Omental fat pad (tissue), 4 donors: Measurements from ENCODE around the gene CERK. TPM values are rescaled to one million over a fixed set of nuclear protein-coding genes. Genes with fewer than 3 reads are reported as not detected.

Experiments
- ATAC-seq: fragments of 150-250 bp; one replicate; pipeline ENCODE4 v1.9.1; 2016; ENCODE audit warnings: mild to moderate bottlenecking, moderate library complexity; ENCODE audit not compliant: low FRiP score
- DNase-seq: peaks from one replicate; pipeline ENCODE4 v3.0.0-alpha.2; 2019; ENCODE audit warnings: low spot score
- total RNA-seq, 4 donors: library from RNA; depleted of rRNA; stranded (reverse); fragments of >200 nt; gene quantifications; one replicate each; pipeline ENCODE4 v1.1.0, GENCODE V29; 2016
- TF ChIP-seq, protein P1 (sequence below), 3 donors: fragments of 450-650 bp; IDR thresholded peaks; one replicate each; pipeline ENCODE4 v1.5.1; 2016 to 2017; ENCODE audit warnings: antibody characterized with exemption in 3 of 3, mild to moderate bottlenecking in 3 of 3, moderate library complexity in 2 of 3

Gene CERK
- total RNA-seq, 4 donors from 2014 or later = 32.7 to 47.8 (median 39.7) TPM

DNA sequence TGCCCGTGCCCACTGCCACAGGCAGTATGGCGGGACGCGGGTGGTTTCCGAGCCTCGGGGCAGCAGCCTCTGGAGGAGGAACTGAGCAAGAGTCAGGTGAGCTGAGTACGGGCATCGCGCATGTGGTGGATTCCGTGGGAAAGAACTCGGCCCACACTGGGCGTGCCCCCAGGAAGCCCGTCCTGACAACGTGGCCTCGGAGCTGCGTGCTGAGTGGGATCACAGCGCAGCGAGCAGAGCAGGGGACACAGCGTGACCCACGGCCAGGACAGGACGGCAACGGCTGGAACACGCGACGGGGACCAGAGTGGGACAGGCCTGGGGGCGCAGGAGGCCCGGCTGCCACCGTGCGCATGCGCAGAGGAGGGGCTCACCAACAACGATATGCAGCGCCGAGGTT is 36.8 kb downstream of the CERK start:
- DNase-seq = no peak
- TF ChIP-seq, protein P1, sequence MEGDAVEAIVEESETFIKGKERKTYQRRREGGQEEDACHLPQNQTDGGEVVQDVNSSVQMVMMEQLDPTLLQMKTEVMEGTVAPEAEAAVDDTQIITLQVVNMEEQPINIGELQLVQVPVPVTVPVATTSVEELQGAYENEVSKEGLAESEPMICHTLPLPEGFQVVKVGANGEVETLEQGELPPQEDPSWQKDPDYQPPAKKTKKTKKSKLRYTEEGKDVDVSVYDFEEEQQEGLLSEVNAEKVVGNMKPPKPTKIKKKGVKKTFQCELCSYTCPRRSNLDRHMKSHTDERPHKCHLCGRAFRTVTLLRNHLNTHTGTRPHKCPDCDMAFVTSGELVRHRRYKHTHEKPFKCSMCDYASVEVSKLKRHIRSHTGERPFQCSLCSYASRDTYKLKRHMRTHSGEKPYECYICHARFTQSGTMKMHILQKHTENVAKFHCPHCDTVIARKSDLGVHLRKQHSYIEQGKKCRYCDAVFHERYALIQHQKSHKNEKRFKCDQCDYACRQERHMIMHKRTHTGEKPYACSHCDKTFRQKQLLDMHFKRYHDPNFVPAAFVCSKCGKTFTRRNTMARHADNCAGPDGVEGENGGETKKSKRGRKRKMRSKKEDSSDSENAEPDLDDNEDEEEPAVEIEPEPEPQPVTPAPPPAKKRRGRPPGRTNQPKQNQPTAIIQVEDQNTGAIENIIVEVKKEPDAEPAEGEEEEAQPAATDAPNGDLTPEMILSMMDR (IDR thresholded peaks at IDR 0.05) = no peak
- peak; percentile 26 for ATAC-seq

DNA sequence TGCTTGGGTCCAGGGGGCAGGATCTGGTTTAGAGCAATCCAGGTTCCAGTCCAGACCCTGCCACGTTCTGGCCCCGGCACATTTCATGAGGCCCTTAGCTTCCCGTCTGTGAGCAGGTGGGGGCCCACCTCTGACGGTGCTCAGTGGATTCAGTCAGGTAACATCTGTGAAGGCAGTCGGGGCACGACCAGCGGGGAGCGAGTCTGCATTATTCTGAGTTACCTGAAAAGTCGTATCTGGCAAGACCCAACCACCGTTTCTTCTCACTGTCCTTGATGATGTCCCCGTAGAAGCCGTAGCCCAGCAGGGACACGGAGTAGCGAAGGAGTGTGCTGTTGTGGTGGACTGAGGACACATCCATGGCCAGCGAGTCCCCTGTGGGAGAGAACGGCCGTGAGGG is 39.0 kb downstream of the CERK start:
- ATAC-seq (no peak), DNase-seq (no peak)
- TF ChIP-seq, protein P1 (IDR thresholded peaks at IDR 0.05) = no peak

DNA sequence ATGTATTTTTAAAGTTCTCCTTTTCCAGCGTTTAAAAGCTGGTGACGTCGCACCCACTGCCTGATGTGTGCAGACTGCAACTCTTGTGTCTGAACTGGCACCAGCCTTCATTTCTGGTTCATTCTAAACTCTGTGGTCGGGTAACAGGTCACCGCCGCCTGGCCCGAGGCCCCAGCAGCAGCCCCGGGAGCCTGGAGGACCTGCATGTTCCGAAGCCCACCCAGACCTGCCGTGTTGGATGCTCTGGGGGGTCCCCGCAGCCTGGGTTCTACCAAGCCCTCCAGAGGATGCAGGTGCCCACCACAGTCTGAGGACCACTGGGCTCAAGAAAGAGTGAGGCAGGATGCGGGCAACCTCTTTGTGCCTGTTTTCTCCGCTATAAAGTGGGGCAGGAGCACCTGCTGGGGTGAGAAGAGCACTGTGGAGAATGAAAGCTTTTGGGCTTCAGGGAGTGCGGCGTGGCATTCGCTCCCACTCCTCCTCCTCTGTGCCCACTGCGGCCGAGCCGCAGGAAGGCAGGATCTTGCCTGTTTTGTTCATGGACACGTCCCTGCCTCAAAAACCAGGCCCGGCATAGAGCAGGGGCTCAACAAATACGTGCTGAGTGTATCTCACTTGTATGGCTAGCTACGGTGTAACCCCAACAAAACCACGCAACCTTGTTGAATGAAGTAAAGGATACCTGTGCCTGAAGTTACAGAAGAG is 40.1 kb downstream of the CERK start:
- ATAC-seq (no peak), DNase-seq (no peak)
- TF ChIP-seq, protein P1 (IDR thresholded peaks at IDR 0.05) = no peak

DNA sequence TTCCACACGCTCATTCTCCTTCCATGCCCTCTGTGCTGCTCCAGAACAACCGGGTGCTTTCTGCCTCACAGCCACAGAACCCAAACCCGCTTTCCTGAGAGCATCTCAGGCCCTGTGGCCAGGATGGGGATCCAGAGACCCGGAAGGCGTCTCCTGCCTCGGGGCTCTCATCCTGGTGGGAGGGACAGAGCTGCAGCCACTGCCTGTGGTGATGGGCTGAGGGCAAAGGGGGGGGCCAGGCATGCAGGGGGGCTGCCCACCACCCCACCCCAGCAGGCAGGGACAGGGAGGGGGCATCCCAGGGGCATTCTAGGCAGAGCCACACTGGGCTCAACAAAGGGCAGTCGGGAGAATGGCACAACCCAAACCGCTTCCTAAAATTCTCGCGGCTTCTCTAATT is 41.4 kb downstream of the CERK start:
- TF ChIP-seq, protein P1 (IDR thresholded peaks at IDR 0.05) = no peak
- DNase-seq (no peak), ATAC-seq (no peak)

DNA sequence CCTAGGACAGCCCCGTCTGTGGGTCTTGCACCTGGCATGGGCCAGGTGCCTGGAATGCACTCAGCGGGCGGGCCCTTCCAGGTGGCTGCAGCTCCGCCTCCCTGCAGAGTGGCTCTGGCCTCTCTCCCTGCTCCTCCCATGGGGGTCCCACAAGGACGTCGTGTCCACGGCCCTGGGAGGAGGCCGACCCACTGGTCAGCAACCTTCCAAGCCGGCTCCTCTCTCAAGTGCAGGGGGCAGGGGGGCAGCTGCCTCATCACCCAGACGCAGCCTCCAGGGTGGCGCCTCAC is 41.9 kb downstream of the CERK start:
- DNase-seq (no peak), ATAC-seq (no peak)
- TF ChIP-seq, protein P1 (IDR thresholded peaks at IDR 0.05) = no peak

DNA sequence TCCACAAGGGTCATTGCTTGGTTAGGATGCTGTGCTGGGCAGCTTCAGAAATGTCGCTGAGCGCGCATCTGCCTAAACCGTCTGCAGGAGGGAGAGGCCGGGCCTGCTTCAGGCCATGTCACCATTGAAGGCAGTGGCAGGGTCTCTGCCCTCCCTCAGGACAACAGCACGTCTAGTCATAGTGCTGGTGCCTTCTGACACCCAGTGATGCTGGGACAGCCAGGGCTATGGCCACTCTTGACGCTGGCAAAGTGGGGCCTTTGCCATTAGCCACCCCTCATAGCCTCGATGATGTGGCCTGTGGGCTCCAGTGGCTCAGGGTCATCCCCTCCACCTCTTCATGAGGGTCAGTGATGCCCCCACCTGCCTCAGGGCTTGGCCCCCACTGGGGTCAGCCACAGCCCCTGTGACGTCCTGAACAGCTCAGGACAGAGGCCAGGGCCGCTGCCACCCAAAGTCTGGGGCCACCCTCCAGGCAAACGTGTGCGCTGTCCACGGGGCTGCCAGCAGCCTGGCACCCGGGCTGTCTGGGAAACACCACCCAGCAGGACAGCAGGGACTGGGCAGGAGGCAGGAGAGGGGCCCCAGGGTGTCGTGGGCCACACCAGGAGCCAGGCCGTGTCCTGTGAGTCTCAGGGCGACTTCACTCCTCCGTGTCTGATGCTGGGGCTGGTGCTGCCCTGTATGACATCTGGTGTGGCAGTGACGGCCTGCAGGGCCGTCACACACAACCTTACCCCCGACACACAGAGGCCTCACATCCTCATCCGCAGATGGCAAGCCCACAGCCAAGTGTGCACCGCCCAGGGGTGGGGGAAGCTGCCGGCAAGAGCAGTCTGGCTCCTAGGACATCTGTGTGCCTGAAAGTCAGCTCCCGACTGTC is 42.5 kb downstream of the CERK start:
- no peak for ATAC-seq
- no peak for DNase-seq
- TF ChIP-seq, protein P1 (IDR thresholded peaks at IDR 0.05) = no peak
